NT2/D1 (cell line): ENCODE results near the gene CPE.

Experiments used
- SUZ12 ChIP-seq: IDR thresholded peaks from 2 replicates; pipeline ENCODE4 v1.6.1; 2011; ENCODE audit not compliant: insufficient read length, insufficient read depth; ENCODE audit errors: extremely low read depth
- YY1 ChIP-seq: IDR thresholded peaks from 2 replicates; pipeline ENCODE4 v1.6.1; 2011; ENCODE audit not compliant: insufficient read length, insufficient read depth
- ZNF274 ChIP-seq: IDR thresholded peaks from 2 replicates; pipeline ENCODE4 v1.6.1; 2011; ENCODE audit warnings: mild to moderate bottlenecking, low read depth, low read length

GRCh38 chr4:165537028-165537648 lies 158.3 kb downstream of the CPE start:
- no peak for TF ChIP-seq YY1
- no peak for TF ChIP-seq ZNF274
- TF ChIP-seq SUZ12: no peak
